Left ventricle myocardium inferior (tissue), 1 donor: ENCODE measurements around the gene HSPA12B. TPM values are rescaled to one million over a fixed set of nuclear protein-coding genes. Genes with fewer than 3 reads are reported as not detected.
A peak's percentile ranks its signal among the peaks of the same experiment; 100 is the strongest.

ENCODE experiments used
- DNase-seq: peaks from one replicate; pipeline ENCODE4 v3.0.0-alpha.2; 2020
- H3K27ac ChIP-seq: fragments of 200-600 bp; replicated peaks from 2 replicates; pipeline ENCODE4 v1.8.0; 2021
- H3K27me3 ChIP-seq: fragments of 200-600 bp; 2 replicates; pipeline ENCODE4 v1.8.0; 2021; ENCODE audit warnings: low read depth
- H3K36me3 ChIP-seq: fragments of 200-600 bp; 2 replicates; pipeline ENCODE4 v1.8.0; 2021
- H3K4me1 ChIP-seq: fragments of 200-600 bp; 2 replicates; pipeline ENCODE4 v1.8.0; 2021
- H3K4me3 ChIP-seq: fragments of 200-600 bp; 2 replicates; pipeline ENCODE4 v1.8.0; 2021; ENCODE audit warnings: mild to moderate bottlenecking, moderate library complexity
- H3K9me3 ChIP-seq: fragments of 200-600 bp; replicated peaks from 2 replicates; pipeline ENCODE4 v1.8.0; 2021
- intact Hi-C: fragments of 100-400 bp; cut with micrococcal nuclease; formaldehyde crosslinking; loops from one replicate; pipeline ENCODE4 v1.11.0; 2022
- total RNA-seq: library from RNA; stranded (reverse); fragmentation: NEBNext Ultra II Directional; extraction: Animal tissue kit (Norgen Biotek cat#: 25700); gene quantifications from one replicate; pipeline ENCODE4 v1.2.1, GENCODE V29; 2021
- TF ChIP-seq, protein P1 (sequence below): fragments of 200-600 bp; IDR thresholded peaks from 2 replicates; pipeline ENCODE4 v1.8.0; 2021; ENCODE audit warnings: antibody characterized with exemption, mild to moderate bottlenecking, borderline replicate concordance
- donor health status: DM: no; HTN: yes; CAD: no; lungs with severe emphysema.

HSPA12B gene
- total RNA-seq, 1 donor from 2014 or later: 12.5 TPM

DNA sequence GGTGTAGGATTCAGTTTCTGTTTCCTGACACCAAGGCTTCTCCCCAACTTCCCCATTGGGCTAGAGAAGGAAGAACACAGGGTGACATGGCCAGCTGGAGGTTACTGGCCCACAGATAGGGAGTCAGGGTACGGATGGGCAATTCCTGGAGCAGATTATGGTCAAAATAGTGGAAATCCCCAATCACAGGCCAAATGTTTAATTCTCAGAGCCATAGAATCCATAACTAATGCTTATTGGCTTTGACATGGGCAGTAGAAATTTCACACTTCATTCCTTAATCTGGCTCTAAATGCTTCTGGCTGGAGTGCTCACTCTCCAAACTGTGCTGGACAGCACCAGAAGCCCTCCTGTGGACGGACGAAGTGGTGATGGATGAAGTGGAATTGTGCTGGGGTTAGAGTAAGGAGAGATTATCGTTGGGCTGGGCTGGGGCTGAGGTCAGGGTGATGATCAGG is 21.0 kb upstream of the HSPA12B start:
- Histone ChIP-seq H3K27ac (peak overlapping the region; percentile 21), H3K27me3 (no peaks in the 10 kb centered on the region), H3K4me3 (peak overlapping the region; percentile 37), H3K36me3 (no peaks in the 10 kb centered on the region), H3K9me3 (no peaks in the 10 kb centered on the region), H3K4me1 (peaks cover 24% of the 10 kb centered on the region)
- no peak for DNase-seq
- intact Hi-C loops: loop anchor here (2.0 kb wide), 1 partner anchor 35 kb away; no protein-coding TSS in a partner anchor
- TF ChIP-seq, protein P1, sequence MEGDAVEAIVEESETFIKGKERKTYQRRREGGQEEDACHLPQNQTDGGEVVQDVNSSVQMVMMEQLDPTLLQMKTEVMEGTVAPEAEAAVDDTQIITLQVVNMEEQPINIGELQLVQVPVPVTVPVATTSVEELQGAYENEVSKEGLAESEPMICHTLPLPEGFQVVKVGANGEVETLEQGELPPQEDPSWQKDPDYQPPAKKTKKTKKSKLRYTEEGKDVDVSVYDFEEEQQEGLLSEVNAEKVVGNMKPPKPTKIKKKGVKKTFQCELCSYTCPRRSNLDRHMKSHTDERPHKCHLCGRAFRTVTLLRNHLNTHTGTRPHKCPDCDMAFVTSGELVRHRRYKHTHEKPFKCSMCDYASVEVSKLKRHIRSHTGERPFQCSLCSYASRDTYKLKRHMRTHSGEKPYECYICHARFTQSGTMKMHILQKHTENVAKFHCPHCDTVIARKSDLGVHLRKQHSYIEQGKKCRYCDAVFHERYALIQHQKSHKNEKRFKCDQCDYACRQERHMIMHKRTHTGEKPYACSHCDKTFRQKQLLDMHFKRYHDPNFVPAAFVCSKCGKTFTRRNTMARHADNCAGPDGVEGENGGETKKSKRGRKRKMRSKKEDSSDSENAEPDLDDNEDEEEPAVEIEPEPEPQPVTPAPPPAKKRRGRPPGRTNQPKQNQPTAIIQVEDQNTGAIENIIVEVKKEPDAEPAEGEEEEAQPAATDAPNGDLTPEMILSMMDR: no peak

DNA sequence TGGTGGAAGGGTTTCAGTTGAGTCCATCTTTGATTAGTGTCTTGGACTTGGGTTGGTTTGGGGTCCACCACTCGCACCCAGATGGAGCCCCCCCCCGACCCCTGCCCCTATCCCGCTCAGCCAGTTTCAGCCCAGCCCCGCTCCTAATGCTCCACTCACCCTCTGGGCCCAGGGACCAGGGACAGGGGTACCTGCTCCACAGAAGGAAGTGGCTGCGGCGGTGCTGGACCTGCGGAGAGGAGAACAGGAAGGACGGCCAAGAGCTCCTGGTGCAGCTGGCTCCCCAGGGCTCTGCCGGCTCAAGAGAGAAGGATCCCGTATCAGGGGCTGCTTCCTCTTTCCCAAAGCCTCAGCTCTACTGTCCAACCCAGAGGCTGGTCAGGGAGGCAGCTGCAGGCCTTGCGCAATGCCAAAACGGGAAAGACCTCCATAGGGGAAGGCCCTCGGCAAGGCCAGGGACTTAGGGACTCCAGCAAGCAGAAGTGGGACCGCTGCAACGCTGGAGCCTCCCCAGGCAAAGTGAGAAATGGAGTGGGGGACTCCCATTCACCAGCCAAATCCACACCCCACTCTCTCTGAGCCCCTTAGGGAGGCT is 20.1 kb upstream of the HSPA12B start, which contains the start of gene SIGLEC1:
SIGLEC1 (minus strand) TSS at position 322 of the 595 bp plus-strand sequence. CDS start 5,472 bp downstream, outside the sequence.
- peaks cover 17% of the 10 kb centered on the region for H3K4me1 ChIP-seq
- DNase-seq: peak; percentile 70
- no peaks in the 10 kb centered on the region for H3K9me3 ChIP-seq
- intact Hi-C loops: no loop called here
- no peaks in the 10 kb centered on the region for H3K36me3 ChIP-seq
- peak within 1 kb of the TSS; percentile 37 for H3K4me3 ChIP-seq
- no peaks in the 10 kb centered on the region for H3K27me3 ChIP-seq
- TF ChIP-seq, protein P1: no peak
- peak within 1 kb of the TSS; percentile 39 for H3K27ac ChIP-seq

DNA sequence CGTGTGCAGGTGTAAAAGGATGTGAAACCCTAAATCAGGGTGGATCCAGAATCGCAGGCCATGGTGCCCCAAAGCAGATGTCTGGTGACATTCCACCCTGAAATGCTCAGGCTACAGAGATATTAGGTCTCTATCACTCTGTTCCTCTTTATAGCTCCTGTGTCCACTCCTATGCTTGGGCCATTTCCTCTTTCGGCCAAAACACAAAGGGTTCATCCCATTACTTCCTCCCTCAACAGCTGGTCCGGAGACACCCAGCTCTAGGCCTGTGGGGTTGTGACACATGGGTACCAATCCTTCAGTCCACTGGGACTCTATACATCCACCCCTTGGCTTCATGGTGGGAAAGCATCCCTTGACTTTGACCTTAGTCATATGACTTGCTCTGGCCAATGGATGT is 18.4 kb upstream of the HSPA12B start:
- Histone ChIP-seq H3K9me3 (no peaks in the 10 kb centered on the region), H3K27ac (peak overlapping the region; percentile 39), H3K36me3 (no peaks in the 10 kb centered on the region), H3K4me3 (no peak overlapping the region), H3K27me3 (peaks cover 3% of the 10 kb centered on the region), H3K4me1 (peaks cover 15% of the 10 kb centered on the region)
- DNase-seq: no peak
- TF ChIP-seq, protein P1: no peak
- intact Hi-C loops: no loop called here

DNA sequence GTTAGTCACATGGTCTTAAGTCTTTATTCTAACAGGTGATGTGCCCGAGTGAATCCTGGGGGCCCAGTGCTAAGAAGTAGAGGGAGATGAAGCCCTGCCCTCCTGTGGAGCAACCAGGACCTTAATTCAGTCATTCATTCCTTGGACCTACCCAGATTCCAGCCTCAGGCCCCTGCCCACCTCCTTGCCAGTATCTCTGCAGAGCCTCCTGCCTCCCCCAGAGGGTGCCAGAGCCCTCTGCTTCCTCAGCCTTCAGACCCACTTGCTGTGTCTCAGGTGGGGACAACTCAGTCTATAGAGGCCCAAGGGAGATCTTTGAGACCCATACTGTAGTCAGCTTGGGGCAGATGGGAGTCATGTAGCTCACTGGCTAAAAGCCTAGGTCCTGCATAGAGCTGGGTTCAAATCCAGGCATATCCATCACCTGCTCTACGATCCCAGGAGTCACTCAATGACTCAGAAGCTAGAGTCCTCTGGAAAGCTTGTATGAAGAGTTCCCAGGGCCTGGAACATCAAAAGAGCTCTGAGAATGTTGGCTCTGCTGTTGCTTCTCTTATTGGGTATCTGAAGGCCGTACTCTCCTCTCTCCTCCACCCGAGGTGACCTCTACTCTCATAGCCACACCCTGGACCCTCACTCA is 16.2 kb upstream of the HSPA12B start:
- H3K27me3 ChIP-seq: peaks cover 3% of the 10 kb centered on the region
- H3K27ac ChIP-seq: no peak overlapping the region
- TF ChIP-seq, protein P1: peak; percentile 87
- DNase-seq: no peak
- no peaks in the 10 kb centered on the region for H3K9me3 ChIP-seq
- H3K4me3 ChIP-seq: no peak overlapping the region
- H3K36me3 ChIP-seq: no peaks in the 10 kb centered on the region
- intact Hi-C loops: no loop called here
- no peaks in the 10 kb centered on the region for H3K4me1 ChIP-seq

DNA sequence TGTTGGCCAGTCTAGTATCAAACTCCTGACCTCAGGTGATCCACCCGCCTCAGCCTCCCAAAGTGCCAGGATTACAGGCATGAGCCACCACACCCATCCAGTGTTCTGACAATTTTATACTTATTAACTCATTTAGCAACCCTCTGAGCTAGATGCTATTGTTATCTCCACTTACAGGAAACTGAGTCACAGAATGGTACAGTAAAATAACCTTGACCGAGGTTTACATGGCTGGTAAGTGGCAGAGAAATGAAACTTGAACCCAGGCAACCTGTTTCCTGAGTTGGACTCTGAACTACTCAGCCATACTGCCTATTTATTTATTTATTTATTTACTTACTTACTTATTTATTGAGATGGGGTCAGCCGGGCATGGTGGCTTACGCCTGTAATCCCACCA is 13.4 kb upstream of the HSPA12B start:
- Histone ChIP-seq H3K4me1 (no peaks in the 10 kb centered on the region), H3K36me3 (no peaks in the 10 kb centered on the region), H3K4me3 (no peak overlapping the region), H3K9me3 (no peaks in the 10 kb centered on the region), H3K27ac (no peak overlapping the region), H3K27me3 (peaks cover 3% of the 10 kb centered on the region)
- intact Hi-C loops: no loop called here
- TF ChIP-seq, protein P1: no peak
- DNase-seq: no peak
